GM13976 (cell line): ENCODE data around the gene KRT82.
"Not testable (repeated sequence)": the region's sequence is repeated elsewhere in the genome, so short reads cannot be mapped to it uniquely, and the experiment has no call there.

ENCODE experiments used
- DNase-seq: peaks from one replicate; pipeline ENCODE4 v3.0.0; 2012; ENCODE audit warnings: low spot score
- in situ Hi-C: fragments of 300-500 bp; cut with MboI; formaldehyde crosslinking; loops from one replicate; pipeline ENCODE4 v1.12.0; 2022; ENCODE audit warnings: low sequenced_read_pairs, mixed read lengths, inconsistent platforms; ENCODE audit not compliant: unreplicated experiment
- TF ChIP-seq, protein P1 (sequence below): IDR thresholded peaks from 2 replicates; pipeline ENCODE4 v1.5.1; 2012; ENCODE audit warnings: borderline replicate concordance, mild to moderate bottlenecking; ENCODE audit not compliant: insufficient read depth; ENCODE audit errors: extremely low read depth, missing control alignments, control extremely low read depth

Gene KRT82

DNA sequence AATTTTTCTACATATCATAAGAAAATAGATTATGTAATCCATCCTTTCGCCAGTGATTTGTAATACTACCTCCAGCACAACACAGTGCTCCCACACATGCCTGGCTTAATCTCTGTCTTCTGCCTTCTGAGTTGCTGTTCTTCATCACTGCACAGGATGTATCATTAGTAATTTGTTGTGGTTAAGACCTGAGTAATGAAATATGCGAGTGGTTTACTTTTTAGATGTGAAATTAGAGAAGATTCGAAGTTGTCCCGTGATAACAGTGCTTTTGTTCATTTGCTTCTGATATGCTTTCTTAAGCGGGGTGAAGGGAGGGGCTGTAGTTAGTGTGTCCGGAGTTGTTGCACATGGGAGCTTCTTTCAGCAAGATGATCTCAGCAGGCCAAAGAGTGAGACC, 56.9 kb downstream of the KRT82 start:
- DNase-seq, result no peak
- in situ Hi-C loops, result no loop called here

DNA sequence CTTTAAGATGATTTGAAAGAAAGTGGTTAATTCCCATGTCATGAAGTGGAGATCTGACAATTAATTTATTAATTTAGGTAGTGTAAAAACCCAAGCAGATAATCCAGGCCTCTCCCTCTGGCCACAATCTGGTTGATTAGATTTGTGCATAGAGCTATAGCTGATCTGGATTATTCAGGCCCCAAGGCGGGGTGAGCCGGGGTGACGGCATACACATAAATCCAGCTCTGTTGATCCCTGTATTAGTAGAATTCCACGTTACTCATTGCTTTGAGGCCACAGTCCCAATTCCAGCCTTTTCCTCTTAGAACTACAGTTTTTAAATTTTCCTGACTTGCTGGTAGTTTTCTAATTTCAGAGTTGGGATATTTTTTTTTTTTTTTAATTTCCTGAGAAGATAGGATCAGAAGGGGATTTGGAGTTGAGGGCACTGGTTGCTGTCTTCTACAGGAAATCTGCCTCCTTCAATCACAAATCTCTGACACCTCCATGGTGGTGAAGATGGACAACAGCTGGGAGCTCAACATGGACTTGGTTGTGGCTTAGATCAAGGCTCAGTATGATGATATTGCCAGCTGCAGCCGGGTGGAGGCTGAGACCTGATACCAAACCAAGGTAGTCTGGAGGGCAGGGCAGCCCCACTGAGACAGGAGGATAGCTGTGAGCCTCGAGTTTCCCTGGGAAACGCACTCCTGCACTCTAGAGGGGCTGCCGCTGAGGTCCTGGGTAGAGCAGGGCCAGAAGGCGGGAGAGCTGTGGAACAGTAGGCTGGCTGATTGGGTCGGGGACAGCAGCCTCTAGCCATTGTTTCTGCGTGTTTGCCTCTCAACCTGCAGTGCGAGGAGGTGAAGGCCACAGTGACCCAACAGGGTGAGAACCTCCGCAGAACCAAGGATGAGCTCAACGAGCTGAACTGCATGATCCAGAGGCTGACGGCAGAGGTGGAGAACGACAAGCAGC, 58.3 kb downstream of the KRT82 start:
- in situ Hi-C loops, result no loop called here
- TF ChIP-seq, protein P1, sequence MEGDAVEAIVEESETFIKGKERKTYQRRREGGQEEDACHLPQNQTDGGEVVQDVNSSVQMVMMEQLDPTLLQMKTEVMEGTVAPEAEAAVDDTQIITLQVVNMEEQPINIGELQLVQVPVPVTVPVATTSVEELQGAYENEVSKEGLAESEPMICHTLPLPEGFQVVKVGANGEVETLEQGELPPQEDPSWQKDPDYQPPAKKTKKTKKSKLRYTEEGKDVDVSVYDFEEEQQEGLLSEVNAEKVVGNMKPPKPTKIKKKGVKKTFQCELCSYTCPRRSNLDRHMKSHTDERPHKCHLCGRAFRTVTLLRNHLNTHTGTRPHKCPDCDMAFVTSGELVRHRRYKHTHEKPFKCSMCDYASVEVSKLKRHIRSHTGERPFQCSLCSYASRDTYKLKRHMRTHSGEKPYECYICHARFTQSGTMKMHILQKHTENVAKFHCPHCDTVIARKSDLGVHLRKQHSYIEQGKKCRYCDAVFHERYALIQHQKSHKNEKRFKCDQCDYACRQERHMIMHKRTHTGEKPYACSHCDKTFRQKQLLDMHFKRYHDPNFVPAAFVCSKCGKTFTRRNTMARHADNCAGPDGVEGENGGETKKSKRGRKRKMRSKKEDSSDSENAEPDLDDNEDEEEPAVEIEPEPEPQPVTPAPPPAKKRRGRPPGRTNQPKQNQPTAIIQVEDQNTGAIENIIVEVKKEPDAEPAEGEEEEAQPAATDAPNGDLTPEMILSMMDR, result no peak
- no peak for DNase-seq

More for the DNA sequence above, 56.9 kb downstream of the KRT82 start:
- TF ChIP-seq, protein P1, result no peak

DNA sequence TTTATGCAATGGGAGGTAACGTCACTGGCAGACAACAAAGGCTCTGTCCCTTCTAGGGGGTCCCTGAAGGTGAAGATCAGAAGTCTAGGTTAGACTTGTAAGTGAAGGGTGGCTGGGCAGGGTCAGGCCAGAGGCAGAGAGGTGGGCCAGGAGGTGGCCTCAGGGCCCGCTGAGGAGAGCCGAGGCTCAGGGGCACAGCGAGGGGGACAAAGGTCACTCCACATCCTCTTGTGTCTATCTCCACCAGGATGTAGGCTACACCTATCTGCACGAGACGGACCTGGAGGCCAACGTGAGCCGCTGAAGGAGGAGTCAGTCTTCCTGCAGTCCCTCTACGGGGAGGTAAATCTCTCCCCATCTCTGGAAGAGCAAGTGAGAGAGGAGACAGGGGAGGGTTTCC, 59.1 kb downstream of the KRT82 start:
- TF ChIP-seq, protein P1, result no peak
- DNase-seq, result no peak
- in situ Hi-C loops, result no loop called here

DNA sequence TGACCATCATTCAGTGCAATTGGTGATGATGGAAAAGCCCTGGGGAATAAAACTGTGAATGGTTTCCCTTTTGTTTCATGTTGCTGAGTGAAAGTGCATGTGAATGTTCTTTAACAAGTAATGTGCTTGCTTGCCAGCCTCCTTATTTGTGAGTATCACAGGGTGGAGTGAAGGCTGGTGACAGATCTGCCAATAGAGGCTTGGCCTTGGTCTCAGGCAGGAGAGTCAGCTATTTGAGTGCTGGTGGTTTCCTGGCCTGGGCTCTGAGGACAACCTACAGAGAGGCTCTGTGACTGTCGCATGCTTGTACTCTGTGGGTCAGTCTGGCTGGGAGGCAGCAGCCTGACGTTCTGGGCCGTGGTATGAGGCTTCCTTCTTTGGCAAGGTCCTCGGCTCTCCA, 59.5 kb downstream of the KRT82 start:
- in situ Hi-C loops, result no loop called here
- TF ChIP-seq, protein P1, result no peak
- no peak for DNase-seq

DNA sequence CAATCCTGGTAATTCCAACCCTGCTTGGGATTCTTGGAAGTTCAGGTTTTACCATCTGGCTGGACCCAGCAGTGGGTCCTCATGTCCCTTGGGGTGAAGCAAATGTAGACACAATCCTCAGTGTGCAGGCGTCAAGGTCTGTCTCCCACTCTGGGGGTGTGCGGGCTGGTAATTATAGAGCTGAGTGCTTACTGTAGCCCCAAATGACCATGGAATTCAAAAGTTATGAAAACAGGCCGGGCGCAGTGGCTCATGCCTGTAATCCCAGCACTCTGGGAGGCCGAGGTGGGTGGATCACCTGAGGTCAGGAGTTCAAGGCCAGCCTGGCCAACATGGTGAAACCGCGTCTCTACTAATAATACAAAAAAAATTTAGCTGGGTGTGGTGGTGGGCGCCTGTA, 61.1 kb downstream of the KRT82 start:
- in situ Hi-C loops, DNase-seq: not testable (repeated sequence)

DNA sequence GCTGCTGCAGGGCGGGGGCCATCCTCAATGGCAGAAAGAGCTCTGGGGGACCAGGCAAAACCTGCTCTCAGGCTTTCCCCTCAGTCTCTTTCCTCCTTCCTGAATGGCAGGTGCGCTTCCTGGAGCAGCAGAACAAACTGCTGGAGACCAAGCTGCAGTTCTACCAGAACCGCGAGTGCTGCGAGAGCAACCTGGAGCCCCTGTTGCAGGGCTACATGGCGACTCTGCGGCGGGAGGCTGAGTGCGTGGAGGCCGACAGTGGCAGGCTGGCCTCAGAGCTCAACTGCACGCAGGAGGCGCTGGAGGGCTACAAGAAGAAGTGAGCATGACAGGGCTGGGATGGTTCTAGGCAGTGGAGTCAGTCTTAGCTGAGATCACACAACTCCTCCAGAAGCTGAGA, 62.0 kb downstream of the KRT82 start:
- TF ChIP-seq, protein P1, result no peak
- no peak for DNase-seq
- in situ Hi-C loops, result no loop called here
